WERI-Rb-1 (cell line): ENCODE data around the gene CELF2.

Experiments used
- DNase-seq: peaks from one replicate; pipeline ENCODE4 v3.0.0-alpha.2; 2020
- H3K27ac ChIP-seq: fragments of 250-450 bp; sonication (Bioruptor Pico); 2 replicates; pipeline ENCODE4 v1.5.1; 2020; ENCODE audit warnings: mild to moderate bottlenecking, moderate library complexity
- H3K27me3 ChIP-seq: fragments of 250-450 bp; sonication (Bioruptor Pico); 2 replicates; pipeline ENCODE4 v1.5.1; 2021; ENCODE audit warnings: mild to moderate bottlenecking, low read depth, moderate library complexity; ENCODE audit not compliant: insufficient read depth, severe bottlenecking
- H3K36me3 ChIP-seq: fragments of 250-450 bp; sonication (Bioruptor Pico); 2 replicates; pipeline ENCODE4 v1.5.1; 2020; ENCODE audit warnings: mild to moderate bottlenecking, moderate library complexity
- H3K4me3 ChIP-seq: 2 replicates; pipeline ENCODE4 v1.5.1; 2011; ENCODE audit warnings: low read depth, mild to moderate bottlenecking, control low read depth, low read length
- H3K9me3 ChIP-seq: fragments of 250-450 bp; sonication (Bioruptor Pico); 2 replicates; pipeline ENCODE4 v1.5.1; 2021; ENCODE audit warnings: mild to moderate bottlenecking, moderate library complexity; ENCODE audit not compliant: severe bottlenecking
- TF ChIP-seq, protein P1 (sequence below): IDR thresholded peaks from 2 replicates; pipeline ENCODE4 v1.5.1; 2011; ENCODE audit warnings: low read depth, mild to moderate bottlenecking, control low read depth, inconsistent platforms, low read length

The CELF2 gene

GRCh38 chr10:11245981-11246590 lies 228.4 kb downstream of the CELF2 start:
- Histone ChIP-seq H3K27ac (no peak overlapping the region), H3K36me3 (no peaks in the 10 kb centered on the region), H3K9me3 (no peaks in the 10 kb centered on the region), H3K27me3 (no peaks in the 10 kb centered on the region), H3K4me3 (no peak overlapping the region)
- TF ChIP-seq, protein P1, sequence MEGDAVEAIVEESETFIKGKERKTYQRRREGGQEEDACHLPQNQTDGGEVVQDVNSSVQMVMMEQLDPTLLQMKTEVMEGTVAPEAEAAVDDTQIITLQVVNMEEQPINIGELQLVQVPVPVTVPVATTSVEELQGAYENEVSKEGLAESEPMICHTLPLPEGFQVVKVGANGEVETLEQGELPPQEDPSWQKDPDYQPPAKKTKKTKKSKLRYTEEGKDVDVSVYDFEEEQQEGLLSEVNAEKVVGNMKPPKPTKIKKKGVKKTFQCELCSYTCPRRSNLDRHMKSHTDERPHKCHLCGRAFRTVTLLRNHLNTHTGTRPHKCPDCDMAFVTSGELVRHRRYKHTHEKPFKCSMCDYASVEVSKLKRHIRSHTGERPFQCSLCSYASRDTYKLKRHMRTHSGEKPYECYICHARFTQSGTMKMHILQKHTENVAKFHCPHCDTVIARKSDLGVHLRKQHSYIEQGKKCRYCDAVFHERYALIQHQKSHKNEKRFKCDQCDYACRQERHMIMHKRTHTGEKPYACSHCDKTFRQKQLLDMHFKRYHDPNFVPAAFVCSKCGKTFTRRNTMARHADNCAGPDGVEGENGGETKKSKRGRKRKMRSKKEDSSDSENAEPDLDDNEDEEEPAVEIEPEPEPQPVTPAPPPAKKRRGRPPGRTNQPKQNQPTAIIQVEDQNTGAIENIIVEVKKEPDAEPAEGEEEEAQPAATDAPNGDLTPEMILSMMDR: no peak
- no peak for DNase-seq

- Histone ChIP-seq H3K27ac (no peak overlapping the region), H3K27me3 (no peaks in the 10 kb centered on the region), H3K36me3 (no peaks in the 10 kb centered on the region), H3K4me3 (no peak overlapping the region), H3K9me3 (no peaks in the 10 kb centered on the region)
- no peak for DNase-seq
- TF ChIP-seq, protein P1: no peak
These were observed 229.2 kb downstream of the CELF2 start for GRCh38 chr10:11246752-11247467.

- no peak overlapping the region for H3K4me3 ChIP-seq
- no peaks in the 10 kb centered on the region for H3K36me3 ChIP-seq
- H3K27me3 ChIP-seq: no peaks in the 10 kb centered on the region
- DNase-seq: no peak
- TF ChIP-seq, protein P1: no peak
- H3K27ac ChIP-seq: no peak overlapping the region
- H3K9me3 ChIP-seq: no peaks in the 10 kb centered on the region
These were observed 231.6 kb downstream of the CELF2 start for GRCh38 chr10:11249152-11249807.

GRCh38 chr10:11249808-11250195 lies 232.1 kb downstream of the CELF2 start:
- DNase-seq: no peak
- TF ChIP-seq, protein P1: no peak
- Histone ChIP-seq H3K9me3 (no peaks in the 10 kb centered on the region), H3K36me3 (no peaks in the 10 kb centered on the region), H3K27me3 (no peaks in the 10 kb centered on the region), H3K4me3 (no peak overlapping the region), H3K27ac (no peak overlapping the region)

DNA sequence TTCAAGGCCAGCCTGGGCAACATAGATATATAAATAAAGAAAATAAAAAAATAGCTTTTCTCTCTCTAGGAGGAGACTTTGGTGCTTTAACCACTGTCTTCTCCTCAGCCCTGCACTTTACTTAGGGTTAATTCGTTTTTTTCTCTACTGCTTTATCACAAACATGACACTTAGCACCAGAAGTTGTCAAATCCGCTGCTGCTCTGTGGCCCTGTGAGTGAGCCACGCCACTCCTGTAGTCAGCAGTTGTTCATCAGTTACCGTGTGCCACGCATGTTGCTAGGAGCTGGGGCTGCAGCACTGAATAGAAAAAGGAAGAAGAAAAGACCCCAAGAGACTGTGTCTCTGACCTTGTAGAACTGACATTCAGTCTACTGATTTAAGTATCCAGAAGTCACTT lies 232.6 kb downstream of the CELF2 start:
- H3K4me3 ChIP-seq: no peak overlapping the region
- no peak for DNase-seq
- no peaks in the 10 kb centered on the region for H3K9me3 ChIP-seq
- H3K27ac ChIP-seq: no peak overlapping the region
- H3K36me3 ChIP-seq: no peaks in the 10 kb centered on the region
- no peaks in the 10 kb centered on the region for H3K27me3 ChIP-seq
- TF ChIP-seq, protein P1: no peak
